ENCODE results near the gene ETS1. TPM values are rescaled to one million over a fixed set of nuclear protein-coding genes. Genes with fewer than 3 reads are reported as not detected.

The ETS1 gene
- total RNA-seq, 1 donor from 2014 or later: 55.9 TPM

- Mint-ChIP-seq H3K4me3 (no peak overlapping the region), H3K9me3 (no peaks in the 10 kb centered on the region), H3K36me3 (ENCODE audit: low read depth) (peaks cover 4% of the 10 kb centered on the region), H3K27me3 (ENCODE audit: low read depth) (peaks cover 6% of the 10 kb centered on the region), H3K4me1 (peaks cover 36% of the 10 kb centered on the region), H3K27ac (ENCODE audit: unreplicated experiment) (no peak overlapping the region)
- no peak for TF ChIP-seq CTCF (conservative IDR thresholded peaks at IDR 0.05)
- no peak for DNase-seq (ENCODE audit: low read depth, low spot score)
Observed at GRCh38 chr11:128470081-128470480, 117.3 kb downstream of the ETS1 start.

GRCh38 chr11:128469220-128469619, 118.1 kb downstream of the ETS1 start:
- H3K36me3 Mint-ChIP-seq (ENCODE audit: low read depth): peaks cover 4% of the 10 kb centered on the region
- H3K27ac Mint-ChIP-seq (ENCODE audit: unreplicated experiment): peak overlapping the region; percentile 57
- no peak overlapping the region for H3K4me3 Mint-ChIP-seq
- no peaks in the 10 kb centered on the region for H3K9me3 Mint-ChIP-seq
- peaks cover 27% of the 10 kb centered on the region for H3K4me1 Mint-ChIP-seq
- no peak for TF ChIP-seq CTCF (conservative IDR thresholded peaks at IDR 0.05)
- H3K27me3 Mint-ChIP-seq (ENCODE audit: low read depth): peaks cover 6% of the 10 kb centered on the region
- no peak for DNase-seq (ENCODE audit: low read depth, low spot score)

GRCh38 chr11:128468111-128468510, 119.2 kb downstream of the ETS1 start:
- Mint-ChIP-seq H3K4me1 (peaks cover 29% of the 10 kb centered on the region), H3K9me3 (no peaks in the 10 kb centered on the region)

GRCh38 chr11:128467610-128468041, 119.7 kb downstream of the ETS1 start:
- no peaks in the 10 kb centered on the region for H3K9me3 Mint-ChIP-seq
- H3K36me3 Mint-ChIP-seq (ENCODE audit: low read depth): peaks cover 4% of the 10 kb centered on the region
- peak overlapping the region; percentile 5 for H3K4me3 Mint-ChIP-seq
- TF ChIP-seq CTCF (conservative IDR thresholded peaks at IDR 0.05): no peak
- H3K27ac Mint-ChIP-seq (ENCODE audit: unreplicated experiment): peak overlapping the region; percentile 89
- H3K27me3 Mint-ChIP-seq (ENCODE audit: low read depth): peaks cover 6% of the 10 kb centered on the region
- H3K4me1 Mint-ChIP-seq: peaks cover 29% of the 10 kb centered on the region
- peak; percentile 21 for DNase-seq (ENCODE audit: low read depth, low spot score)

More at GRCh38 chr11:128468111-128468510, 119.2 kb downstream of the ETS1 start:
- Mint-ChIP-seq H3K36me3 (ENCODE audit: low read depth) (peaks cover 4% of the 10 kb centered on the region), H3K4me3 (peak overlapping the region; percentile 5), H3K27me3 (ENCODE audit: low read depth) (peaks cover 6% of the 10 kb centered on the region), H3K27ac (ENCODE audit: unreplicated experiment) (peak overlapping the region; percentile 89)
- TF ChIP-seq CTCF (conservative IDR thresholded peaks at IDR 0.05): no peak
- DNase-seq (ENCODE audit: low read depth, low spot score): no peak

- peaks cover 6% of the 10 kb centered on the region for H3K27me3 Mint-ChIP-seq (ENCODE audit: low read depth)
- peak overlapping the region; percentile 5 for H3K4me3 Mint-ChIP-seq
- peaks cover 29% of the 10 kb centered on the region for H3K4me1 Mint-ChIP-seq
- peak overlapping the region; percentile 89 for H3K27ac Mint-ChIP-seq (ENCODE audit: unreplicated experiment)
- TF ChIP-seq CTCF (conservative IDR thresholded peaks at IDR 0.05): no peak
- no peak for DNase-seq (ENCODE audit: low read depth, low spot score)
- H3K9me3 Mint-ChIP-seq: no peaks in the 10 kb centered on the region
- H3K36me3 Mint-ChIP-seq (ENCODE audit: low read depth): peaks cover 4% of the 10 kb centered on the region
Observed at GRCh38 chr11:128467041-128467440, 120.3 kb downstream of the ETS1 start.
